Liver (tissue), 9 donors: ENCODE data around the gene KLF15. TPM values are rescaled to one million over a fixed set of nuclear protein-coding genes. Genes with fewer than 3 reads are reported as not detected.

Experiments used
- DNase-seq: peaks from one replicate; pipeline ENCODE4 v3.0.0-alpha.2; 2017; ENCODE audit warnings: low spot score
- H3K27ac ChIP-seq, 2 donors: one replicate each; pipeline ENCODE4 v1.7.0; 2013; ENCODE audit warnings: inconsistent platforms in 2 of 2, low read length in 2 of 2, control low read depth in 1 of 2, low read depth in 1 of 2, mild to moderate bottlenecking in 1 of 2
- H3K27me3 ChIP-seq, 4 donors: one replicate each; pipeline versions ENCODE4 v1.6.1 to v1.7.0; 2013; ENCODE audit warnings: low read length in 3 of 4, inconsistent platforms in 1 of 4, mild to moderate bottlenecking in 1 of 4, moderate library complexity in 1 of 4; ENCODE audit not compliant: control insufficient read depth in 4 of 4, insufficient read depth in 4 of 4
- H3K36me3 ChIP-seq, 4 donors: one replicate each; pipeline versions ENCODE4 v1.6.1 to v1.7.0; 2013; ENCODE audit warnings: low read length in 3 of 4, mild to moderate bottlenecking in 3 of 4, low read depth in 1 of 4, moderate library complexity in 1 of 4; ENCODE audit not compliant: control insufficient read depth in 4 of 4, insufficient read depth in 3 of 4
- H3K4me1 ChIP-seq, 4 donors: one replicate each; pipeline versions ENCODE4 v1.6.1 to v1.7.0; 2013; ENCODE audit warnings: low read length in 3 of 4, mild to moderate bottlenecking in 3 of 4, moderate library complexity in 1 of 4; ENCODE audit not compliant: control insufficient read depth in 4 of 4, insufficient read depth in 4 of 4
- H3K4me3 ChIP-seq, 3 donors: one replicate each; pipeline versions ENCODE4 v1.6.1 to v1.7.0; 2013; ENCODE audit warnings: low read length in 3 of 3, control low read depth in 1 of 3, low read depth in 1 of 3, mild to moderate bottlenecking in 1 of 3
- H3K9ac ChIP-seq, 2 donors: one replicate each; pipeline ENCODE4 v1.7.0; 2013; ENCODE audit warnings: low read length in 2 of 2, mild to moderate bottlenecking in 2 of 2, moderate library complexity in 2 of 2, control low read depth in 1 of 2, low read depth in 1 of 2
- H3K9me3 ChIP-seq, 4 donors: one replicate each; pipeline versions ENCODE4 v1.6.1 to v1.7.0; 2013; ENCODE audit warnings: low read length in 3 of 4; ENCODE audit not compliant: control insufficient read depth in 4 of 4
- CTCF ChIP-seq: fragments of 150-350 bp; IDR thresholded peaks from 2 replicates; pipeline ENCODE4 v1.5.1; 2017; ENCODE audit warnings: improper control_type of control experiment, low read depth, low read length; ENCODE audit not compliant: missing input control
- EGR1 ChIP-seq, 2 donors: IDR thresholded peaks; 2 replicates each; pipeline ENCODE4 v1.6.1; 2016 to 2018; ENCODE audit warnings: antibody characterized with exemption in 2 of 2, low read depth in 2 of 2
- FOXA1 ChIP-seq: IDR thresholded peaks from 2 replicates; pipeline ENCODE4 v1.6.1; 2016; ENCODE audit warnings: antibody characterized with exemption
- FOXA2 ChIP-seq: IDR thresholded peaks from 2 replicates; pipeline ENCODE4 v1.6.1; 2016; ENCODE audit warnings: antibody characterized with exemption
- GABPA ChIP-seq, 2 donors: IDR thresholded peaks in 1 of 2; conservative IDR thresholded peaks in 1 of 2; 2 replicates each; pipeline ENCODE4 v1.6.1; 2016; ENCODE audit warnings: antibody characterized with exemption in 2 of 2, mild to moderate bottlenecking in 1 of 2, moderate library complexity in 1 of 2
- HNF4A ChIP-seq, 2 donors: conservative IDR thresholded peaks; 2 replicates each; pipeline ENCODE4 v1.6.1; 2016; ENCODE audit warnings: antibody characterized with exemption in 2 of 2, mild to moderate bottlenecking in 2 of 2
- JUND ChIP-seq, 2 donors: IDR thresholded peaks; 2 replicates each; pipeline ENCODE4 v1.6.1; 2016; ENCODE audit warnings: antibody characterized with exemption in 2 of 2
- MAX ChIP-seq: IDR thresholded peaks from 2 replicates; pipeline ENCODE4 v1.6.1; 2016; ENCODE audit warnings: antibody characterized with exemption
- NR2F2 ChIP-seq: IDR thresholded peaks from 2 replicates; pipeline ENCODE4 v1.6.1; 2016; ENCODE audit warnings: antibody characterized with exemption
- RAD21 ChIP-seq, 2 donors: IDR thresholded peaks; 2 replicates each; pipeline ENCODE4 v1.6.1; 2016; ENCODE audit warnings: antibody characterized with exemption in 2 of 2, mild to moderate bottlenecking in 2 of 2
- REST ChIP-seq: IDR thresholded peaks from 2 replicates; pipeline ENCODE4 v1.6.1; 2016; ENCODE audit warnings: antibody characterized with exemption, mild to moderate bottlenecking
- RXRA ChIP-seq, 2 donors: IDR thresholded peaks; 2 replicates each; pipeline ENCODE4 v1.6.1; 2017 to 2018; ENCODE audit warnings: antibody characterized with exemption in 2 of 2, mild to moderate bottlenecking in 1 of 2
- SP1 ChIP-seq: IDR thresholded peaks from 2 replicates; pipeline ENCODE4 v1.6.1; 2018; ENCODE audit warnings: antibody characterized with exemption, mild to moderate bottlenecking
- TAF1 ChIP-seq: conservative IDR thresholded peaks from 2 replicates; pipeline ENCODE4 v1.6.1; 2016; ENCODE audit warnings: antibody characterized with exemption, mild to moderate bottlenecking
- YY1 ChIP-seq: IDR thresholded peaks from 2 replicates; pipeline ENCODE4 v1.6.1; 2016; ENCODE audit warnings: antibody characterized with exemption, mild to moderate bottlenecking
- WGBS: extraction: QIAGEN DNeasy Blood & Tissue Kit; methylation state at CpG from one replicate; pipeline ENCODE4 v1.1.7; 2013; 5-methylcytosine and 5-hydroxymethylcytosine counted together
- polyA plus RNA-seq, 2 donors: library from polyadenylated mRNA; stranded (reverse) in 1 of 2; unstranded in 1 of 2; fragments of 200-250 nt in 1 of 2; fragments of >200 nt in 1 of 2; fragmentation: Nextera tagmentation in 1 of 2; extraction: Ambion mirVana in 1 of 2; gene quantifications; one replicate each; pipeline versions ENCODE4 v1.2.1 to v1.2.3, GENCODE V29; 2013 to 2015
- total RNA-seq, 2 donors: library from RNA; depleted of rRNA; stranded (reverse); fragments of >200 nt; gene quantifications; one replicate each; pipeline ENCODE4 v1.2.3, GENCODE V29; 2014
- TF ChIP-seq, protein P1 (sequence below): IDR thresholded peaks from 2 replicates; pipeline ENCODE4 v1.6.1; 2016; ENCODE audit warnings: antibody characterized with exemption
- TF ChIP-seq, protein P2 (sequence below): IDR thresholded peaks from 2 replicates; pipeline ENCODE4 v1.6.1; 2016; ENCODE audit warnings: antibody characterized with exemption
- donor health status: healthy.
- donor health status: healthy.
- donor health status: healthy.
- donor health status: healthy.
- donor health status: healthy.

The KLF15 gene
- total and polyA plus RNA-seq, 4 donors = 21.4 to 103 (median 49.3) TPM

DNA sequence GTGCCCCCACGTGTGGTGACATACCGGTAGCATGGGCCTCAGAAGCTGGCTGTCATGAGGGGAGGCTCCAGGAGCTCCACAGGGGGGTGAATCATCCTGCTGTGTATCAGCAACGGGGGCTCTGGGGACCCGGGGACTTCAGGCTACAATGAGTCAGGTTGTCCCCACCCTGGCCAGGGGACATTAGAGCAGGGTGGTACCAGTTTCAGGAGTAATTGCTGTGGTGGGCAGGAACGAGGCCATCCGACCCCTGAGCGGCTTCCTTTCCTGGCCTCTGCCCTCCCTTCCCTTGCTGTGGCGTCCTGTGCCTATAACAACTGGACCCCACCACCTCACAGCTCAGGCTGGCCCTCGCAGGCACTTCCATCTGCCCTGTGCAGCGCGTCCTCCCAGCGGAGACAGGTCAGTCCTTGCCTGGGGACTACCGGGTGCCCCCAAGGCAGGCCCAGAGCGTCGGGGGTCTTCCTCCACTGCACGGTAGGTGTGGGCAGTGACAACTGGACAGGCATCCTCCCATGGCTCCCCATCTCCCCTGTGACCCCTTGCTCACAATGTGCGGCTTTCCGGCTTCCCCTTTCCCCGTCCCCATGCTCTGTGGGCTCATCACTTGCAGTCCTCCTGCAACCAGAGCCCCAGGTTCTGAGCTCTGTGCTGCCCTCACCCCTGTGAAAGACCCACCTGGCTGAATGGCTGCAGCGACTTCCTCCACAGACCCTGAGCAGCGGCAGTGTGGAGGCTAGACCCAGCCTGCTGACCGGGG, 57.0 kb downstream of the KLF15 start:
- DNase-seq = no peak

GRCh38 chr3:126295407-126295939, 61.7 kb downstream of the KLF15 start:
- H3K4me3 ChIP-seq = no peak overlapping the region
- no peak for DNase-seq
- 94% methylated on average over 4 of the region's 4 CpGs for WGBS
- no peak overlapping the region for H3K9ac ChIP-seq
- H3K27ac ChIP-seq = no peak overlapping the region
- no peaks in the 10 kb centered on the region for H3K27me3 ChIP-seq
- H3K4me1 ChIP-seq = peaks cover 3 to 29% (median 24%) of the 10 kb centered on the region in 4 donors
- no peaks in the 10 kb centered on the region for H3K9me3 ChIP-seq
- H3K36me3 ChIP-seq = no peaks in the 10 kb centered on the region
- TF ChIP-seq SP1 = no peak
- no peak for TF ChIP-seq REST
- TF ChIP-seq MAX = no peak
- TF ChIP-seq, protein P1, sequence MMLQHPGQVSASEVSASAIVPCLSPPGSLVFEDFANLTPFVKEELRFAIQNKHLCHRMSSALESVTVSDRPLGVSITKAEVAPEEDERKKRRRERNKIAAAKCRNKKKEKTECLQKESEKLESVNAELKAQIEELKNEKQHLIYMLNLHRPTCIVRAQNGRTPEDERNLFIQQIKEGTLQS = no peak
- no peak for TF ChIP-seq JUND (IDR thresholded peaks at IDR 0.05)
- no peak for TF ChIP-seq FOXA1
- no peak for TF ChIP-seq TAF1
- TF ChIP-seq YY1 = no peak
- TF ChIP-seq EGR1 (IDR thresholded peaks at IDR 0.05; ENCODE audit: low read depth in 2 of 2) = no peak

More for the DNA sequence above, 57.0 kb downstream of the KLF15 start:
- H3K27ac ChIP-seq = no peak overlapping the region
- H3K27me3 ChIP-seq = no peaks in the 10 kb centered on the region
- H3K36me3 ChIP-seq = no peaks in the 10 kb centered on the region
- TF ChIP-seq YY1 (no peak), CTCF (no peak), EGR1 (IDR thresholded peaks at IDR 0.05; ENCODE audit: low read depth in 2 of 2) (no peak), NR2F2 (no peak), GABPA (IDR thresholded peaks at IDR 0.05 in 1 of 2, conservative IDR thresholded peaks at IDR 0.05 in 1 of 2) (no peak), SP1 (no peak), RAD21 (IDR thresholded peaks at IDR 0.05) (no peak), TAF1 (no peak), FOXA1 (no peak), RXRA (IDR thresholded peaks at IDR 0.05) (no peak), MAX (no peak), JUND (IDR thresholded peaks at IDR 0.05) (no peak), FOXA2 (no peak), HNF4A (conservative IDR thresholded peaks at IDR 0.05) (no peak)
- TF ChIP-seq, protein P2, sequence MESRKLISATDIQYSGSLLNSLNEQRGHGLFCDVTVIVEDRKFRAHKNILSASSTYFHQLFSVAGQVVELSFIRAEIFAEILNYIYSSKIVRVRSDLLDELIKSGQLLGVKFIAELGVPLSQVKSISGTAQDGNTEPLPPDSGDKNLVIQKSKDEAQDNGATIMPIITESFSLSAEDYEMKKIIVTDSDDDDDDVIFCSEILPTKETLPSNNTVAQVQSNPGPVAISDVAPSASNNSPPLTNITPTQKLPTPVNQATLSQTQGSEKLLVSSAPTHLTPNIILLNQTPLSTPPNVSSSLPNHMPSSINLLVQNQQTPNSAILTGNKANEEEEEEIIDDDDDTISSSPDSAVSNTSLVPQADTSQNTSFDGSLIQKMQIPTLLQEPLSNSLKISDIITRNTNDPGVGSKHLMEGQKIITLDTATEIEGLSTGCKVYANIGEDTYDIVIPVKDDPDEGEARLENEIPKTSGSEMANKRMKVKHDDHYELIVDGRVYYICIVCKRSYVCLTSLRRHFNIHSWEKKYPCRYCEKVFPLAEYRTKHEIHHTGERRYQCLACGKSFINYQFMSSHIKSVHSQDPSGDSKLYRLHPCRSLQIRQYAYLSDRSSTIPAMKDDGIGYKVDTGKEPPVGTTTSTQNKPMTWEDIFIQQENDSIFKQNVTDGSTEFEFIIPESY = no peak
- TF ChIP-seq, protein P1 = no peak
- WGBS = 94% methylated on average over 22 of the region's 22 CpGs
- H3K4me3 ChIP-seq = no peak overlapping the region
- H3K4me1 ChIP-seq = peaks cover 0 to 15% (median 9%) of the 10 kb centered on the region in 4 donors
- H3K9ac ChIP-seq = no peak overlapping the region
- H3K9me3 ChIP-seq = peaks cover 0 to 5% (median 1%) of the 10 kb centered on the region in 4 donors
